ENCODE measurements around the gene GABBR2.

Gene GABBR2

DNA sequence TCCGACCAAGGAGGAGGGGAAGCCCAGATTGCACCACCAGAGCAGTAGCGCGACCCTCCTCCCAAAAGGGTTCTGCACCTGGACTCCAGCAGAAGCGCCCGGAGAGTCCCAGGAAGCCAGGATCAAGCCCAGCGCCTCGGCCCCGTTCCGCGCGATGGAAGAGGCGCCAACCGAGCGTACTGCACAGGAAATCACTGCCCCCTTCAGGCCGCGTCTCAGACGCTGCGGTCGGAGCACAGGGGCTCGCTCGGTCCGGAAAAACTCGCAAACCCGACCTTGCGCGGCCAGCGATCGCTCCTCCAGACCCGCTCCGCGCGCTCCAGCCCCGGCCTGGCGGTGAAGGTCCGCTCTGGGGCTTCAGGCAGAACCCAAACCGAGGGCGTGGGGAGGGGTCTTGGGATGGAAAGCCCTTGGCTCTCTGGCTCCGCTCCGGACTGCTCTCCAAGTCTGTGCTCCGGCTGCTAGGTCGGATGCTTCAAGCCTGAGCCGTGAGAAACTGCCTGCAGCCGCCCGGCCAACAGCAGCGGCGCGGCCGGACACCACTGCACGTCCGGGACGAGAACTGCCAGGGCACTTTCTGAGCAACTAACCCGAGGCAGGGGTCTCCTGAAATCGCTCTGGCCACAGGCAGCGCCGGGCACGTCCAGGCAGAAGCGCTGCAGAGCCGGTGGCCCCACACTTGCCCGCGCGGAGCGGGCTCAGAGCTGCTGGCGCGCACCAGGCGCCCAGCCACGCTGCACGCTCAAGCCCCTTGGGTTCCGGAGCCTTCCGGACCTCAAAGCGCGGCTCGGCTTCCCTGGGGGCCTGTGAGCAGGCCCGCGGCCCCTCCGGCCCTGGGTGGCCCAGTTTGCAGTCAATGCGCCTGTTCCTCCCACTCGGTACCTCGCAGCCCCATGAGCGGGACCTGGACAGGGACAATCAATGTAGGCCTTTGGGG, 1.3 kb downstream of the GABBR2 start:
- H3K4me3 ChIP-seq (ENCODE audit: low read length): no peak overlapping the region

DNA sequence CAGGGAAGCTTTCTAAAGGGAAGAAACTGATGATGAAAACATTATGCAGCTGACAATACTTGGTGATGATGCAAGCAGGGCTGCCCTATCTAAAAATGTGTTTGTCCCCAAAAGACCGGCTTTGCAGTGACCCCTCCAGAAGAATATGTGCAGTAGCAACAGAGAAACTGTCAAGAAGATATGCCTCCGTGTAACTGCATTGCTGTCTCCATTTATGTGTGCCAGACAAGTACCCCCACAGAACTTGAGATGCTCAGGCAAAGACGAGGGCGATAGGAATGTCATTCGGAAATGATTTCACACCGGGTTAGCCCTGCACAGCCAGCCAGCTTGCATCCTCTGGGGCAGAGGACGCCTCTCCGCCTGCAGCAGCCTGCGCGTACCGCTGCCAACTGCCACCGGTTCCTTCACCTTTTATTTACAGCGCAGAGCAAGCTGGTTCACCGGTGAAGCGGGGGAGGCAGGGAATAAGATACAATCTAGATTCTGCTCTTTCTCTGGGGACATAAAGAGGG, 2.0 kb downstream of the GABBR2 start:
- TF ChIP-seq EZH2phosphoT487 (IDR thresholded peaks at IDR 0.05; ENCODE audit: low read depth): no peak
- TF ChIP-seq, protein P1, sequence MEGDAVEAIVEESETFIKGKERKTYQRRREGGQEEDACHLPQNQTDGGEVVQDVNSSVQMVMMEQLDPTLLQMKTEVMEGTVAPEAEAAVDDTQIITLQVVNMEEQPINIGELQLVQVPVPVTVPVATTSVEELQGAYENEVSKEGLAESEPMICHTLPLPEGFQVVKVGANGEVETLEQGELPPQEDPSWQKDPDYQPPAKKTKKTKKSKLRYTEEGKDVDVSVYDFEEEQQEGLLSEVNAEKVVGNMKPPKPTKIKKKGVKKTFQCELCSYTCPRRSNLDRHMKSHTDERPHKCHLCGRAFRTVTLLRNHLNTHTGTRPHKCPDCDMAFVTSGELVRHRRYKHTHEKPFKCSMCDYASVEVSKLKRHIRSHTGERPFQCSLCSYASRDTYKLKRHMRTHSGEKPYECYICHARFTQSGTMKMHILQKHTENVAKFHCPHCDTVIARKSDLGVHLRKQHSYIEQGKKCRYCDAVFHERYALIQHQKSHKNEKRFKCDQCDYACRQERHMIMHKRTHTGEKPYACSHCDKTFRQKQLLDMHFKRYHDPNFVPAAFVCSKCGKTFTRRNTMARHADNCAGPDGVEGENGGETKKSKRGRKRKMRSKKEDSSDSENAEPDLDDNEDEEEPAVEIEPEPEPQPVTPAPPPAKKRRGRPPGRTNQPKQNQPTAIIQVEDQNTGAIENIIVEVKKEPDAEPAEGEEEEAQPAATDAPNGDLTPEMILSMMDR (IDR thresholded peaks at IDR 0.05; ENCODE audit: low read depth, low read length): no peak
- Histone ChIP-seq H3K27ac (ENCODE audit: low read length) (no peak overlapping the region), H3K9me3 (ENCODE audit: insufficient read depth, low read length) (no peaks in the 10 kb centered on the region), H3K79me2 (ENCODE audit: low read length) (no peaks in the 10 kb centered on the region), H3K9ac (ENCODE audit: low read length) (no peak overlapping the region), H3K27me3 (ENCODE audit: low read depth, low read length) (peaks cover 6% of the 10 kb centered on the region; the same call in 1 of the 2 replicates), H3K36me3 (replicated peaks; ENCODE audit: low read depth, low read length) (no peaks in the 10 kb centered on the region), H3K4me1 (ENCODE audit: low read length) (no peaks in the 10 kb centered on the region), H2AFZ (ENCODE audit: low read depth, low read length) (no peak overlapping the region), H3K4me3 (ENCODE audit: low read length) (no peak overlapping the region), H3K4me2 (ENCODE audit: low read length) (no peak overlapping the region), H4K20me1 (ENCODE audit: insufficient read depth, low read length) (no peaks in the 10 kb centered on the region)

More for the DNA sequence above, 1.3 kb downstream of the GABBR2 start:
- Histone ChIP-seq H3K27ac (ENCODE audit: low read length) (no peak overlapping the region), H3K9ac (ENCODE audit: low read length) (no peak overlapping the region), H3K9me3 (ENCODE audit: insufficient read depth, low read length) (no peaks in the 10 kb centered on the region), H3K4me1 (ENCODE audit: low read length) (no peaks in the 10 kb centered on the region), H3K27me3 (ENCODE audit: low read depth, low read length) (peaks cover 6% of the 10 kb centered on the region; the same call in 1 of the 2 replicates), H2AFZ (ENCODE audit: low read depth, low read length) (no peak overlapping the region), H3K36me3 (replicated peaks; ENCODE audit: low read depth, low read length) (no peaks in the 10 kb centered on the region), H4K20me1 (ENCODE audit: insufficient read depth, low read length) (no peaks in the 10 kb centered on the region), H3K79me2 (ENCODE audit: low read length) (no peaks in the 10 kb centered on the region), H3K4me2 (ENCODE audit: low read length) (no peak overlapping the region)
- TF ChIP-seq EZH2phosphoT487 (IDR thresholded peaks at IDR 0.05; ENCODE audit: low read depth): no peak
- TF ChIP-seq, protein P1 (IDR thresholded peaks at IDR 0.05; ENCODE audit: low read depth, low read length): no peak

DNA sequence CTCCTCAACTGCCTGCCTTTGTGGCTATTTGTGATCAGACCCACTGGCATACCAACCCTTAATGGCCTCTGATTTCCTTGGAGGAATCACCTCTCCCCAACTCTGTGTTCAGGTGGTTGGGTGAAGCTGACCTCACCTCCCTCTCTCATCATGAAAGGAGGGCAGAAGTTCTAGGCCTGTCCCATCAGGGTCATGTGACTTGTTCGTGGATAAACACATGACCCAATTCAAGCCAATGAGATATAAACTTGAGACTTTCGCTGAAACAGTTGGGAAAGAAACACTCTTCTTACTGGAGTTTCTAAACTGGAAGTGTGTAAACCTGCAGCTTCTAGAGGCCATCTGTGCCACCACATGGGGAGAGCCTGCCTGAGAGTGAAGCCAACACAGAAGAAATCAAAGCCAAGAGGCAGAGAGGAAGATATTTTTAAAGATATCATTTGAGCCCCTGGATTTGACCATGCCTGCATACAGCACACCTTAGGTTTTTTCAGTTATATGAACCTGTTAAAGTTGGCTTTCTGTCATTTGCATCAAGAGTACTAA, 5.8 kb downstream of the GABBR2 start:
- H3K9me3 ChIP-seq (ENCODE audit: insufficient read depth, low read length): no peaks in the 10 kb centered on the region
- TF ChIP-seq, protein P1 (IDR thresholded peaks at IDR 0.05; ENCODE audit: low read depth, low read length): no peak
- no peak for TF ChIP-seq EZH2phosphoT487 (IDR thresholded peaks at IDR 0.05; ENCODE audit: low read depth)
- H2AFZ ChIP-seq (ENCODE audit: low read depth, low read length): no peak overlapping the region
- H3K4me1 ChIP-seq (ENCODE audit: low read length): no peaks in the 10 kb centered on the region
- H3K36me3 ChIP-seq (replicated peaks; ENCODE audit: low read depth, low read length): no peaks in the 10 kb centered on the region
- H3K9ac ChIP-seq (ENCODE audit: low read length): no peak overlapping the region
- no peaks in the 10 kb centered on the region for H4K20me1 ChIP-seq (ENCODE audit: insufficient read depth, low read length)
- H3K4me2 ChIP-seq (ENCODE audit: low read length): no peak overlapping the region
- no peak overlapping the region for H3K27ac ChIP-seq (ENCODE audit: low read length)
- H3K27me3 ChIP-seq (ENCODE audit: low read depth, low read length): peaks cover 26% of the 10 kb centered on the region; the same call in 1 of the 2 replicates
- no peak overlapping the region for H3K4me3 ChIP-seq (ENCODE audit: low read length)
- H3K79me2 ChIP-seq (ENCODE audit: low read length): no peaks in the 10 kb centered on the region

DNA sequence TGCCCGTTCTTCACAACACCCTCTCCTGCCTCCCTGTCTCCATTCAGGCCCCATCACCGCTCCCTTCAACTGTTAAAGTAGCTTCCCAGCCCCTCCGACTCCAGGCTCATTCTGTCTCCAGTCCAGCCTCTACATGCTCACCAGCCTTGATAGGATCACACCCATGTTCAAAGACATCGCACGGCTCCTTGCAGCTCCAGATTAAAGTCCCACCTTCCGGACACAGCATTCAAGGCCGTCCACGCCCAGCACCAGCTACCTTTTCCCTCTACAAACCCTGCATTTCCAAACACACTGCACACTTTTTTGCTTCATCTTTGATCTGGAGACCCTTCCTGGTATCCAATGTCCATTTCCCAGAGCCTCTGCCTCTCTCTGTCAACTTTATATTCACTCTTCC, 6.4 kb downstream of the GABBR2 start:
- Histone ChIP-seq H3K36me3 (replicated peaks; ENCODE audit: low read depth, low read length) (no peaks in the 10 kb centered on the region), H4K20me1 (ENCODE audit: insufficient read depth, low read length) (no peaks in the 10 kb centered on the region), H3K27me3 (ENCODE audit: low read depth, low read length) (peaks cover 31% of the 10 kb centered on the region), H3K9me3 (ENCODE audit: insufficient read depth, low read length) (no peaks in the 10 kb centered on the region), H3K9ac (ENCODE audit: low read length) (no peak overlapping the region), H3K4me1 (ENCODE audit: low read length) (no peaks in the 10 kb centered on the region), H3K4me3 (ENCODE audit: low read length) (no peak overlapping the region), H3K79me2 (ENCODE audit: low read length) (no peaks in the 10 kb centered on the region), H3K27ac (ENCODE audit: low read length) (no peak overlapping the region), H2AFZ (ENCODE audit: low read depth, low read length) (no peak overlapping the region), H3K4me2 (ENCODE audit: low read length) (no peak overlapping the region)
- no peak for TF ChIP-seq EZH2phosphoT487 (IDR thresholded peaks at IDR 0.05; ENCODE audit: low read depth)
- TF ChIP-seq, protein P1 (IDR thresholded peaks at IDR 0.05; ENCODE audit: low read depth, low read length): no peak

Data from OCI-LY3 (cell line).